SKM-1 (cell line): Measurements from ENCODE around the gene ETDB.
"Not testable (repeated sequence)": the region's sequence is repeated elsewhere in the genome, so short reads cannot be mapped to it uniquely, and the experiment has no call there.

ENCODE experiments used
- DNase-seq: peaks from one replicate; lab custom pipeline; 2025; ENCODE audit not compliant: unreplicated experiment; lab: John Stamatoyannopoulos, UW

Gene ETDB

DNA sequence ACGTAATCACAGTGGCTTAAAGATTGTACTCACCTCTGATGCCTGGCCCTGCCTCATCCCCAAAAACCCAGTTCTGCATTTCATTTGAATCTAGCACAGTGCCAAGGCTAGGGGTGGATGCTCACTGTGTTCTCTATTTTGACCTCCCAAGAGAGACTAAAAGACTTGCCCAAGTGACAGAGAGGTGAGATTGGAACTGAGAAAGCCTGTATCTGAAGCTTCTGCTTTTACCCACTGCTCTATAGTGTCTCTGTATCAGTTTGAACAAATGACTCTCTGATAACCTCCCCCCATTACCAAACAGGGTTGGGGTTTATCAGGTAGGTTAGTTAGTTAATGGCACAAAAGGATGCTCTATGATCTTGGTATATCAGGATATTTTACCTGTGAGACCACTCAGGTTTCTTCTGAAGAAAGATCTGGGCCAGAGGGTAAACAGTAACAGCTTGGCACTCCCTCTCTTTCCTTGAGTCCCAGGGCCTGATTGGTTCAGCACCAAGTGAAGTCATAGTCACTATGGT lies at the start of gene ETDB:
ETDB (minus strand) TSS at position 471 of the 521 bp plus-strand sequence. CDS start 1,265 bp downstream, outside the sequence.
- not testable (repeated sequence) for DNase-seq

DNA sequence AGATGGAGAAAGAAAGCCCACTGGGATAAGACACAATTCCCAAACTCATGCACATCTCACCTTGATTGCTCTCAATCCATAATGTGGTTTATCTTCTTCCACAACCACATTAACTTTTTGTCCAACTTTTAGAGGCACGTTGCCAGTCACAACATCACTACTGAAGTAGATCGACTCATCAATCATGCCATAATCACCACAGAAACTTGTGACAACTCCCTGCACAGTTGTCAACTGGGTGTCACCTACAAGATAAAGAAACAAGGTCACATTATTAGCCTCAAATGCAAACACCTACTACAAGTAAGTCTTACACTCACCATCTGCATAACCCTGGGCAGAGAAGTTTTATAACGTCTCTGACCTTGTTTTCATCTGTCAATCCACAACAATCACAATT lies 49.2 kb upstream of the ETDB start:
- not testable (repeated sequence) for DNase-seq

DNA sequence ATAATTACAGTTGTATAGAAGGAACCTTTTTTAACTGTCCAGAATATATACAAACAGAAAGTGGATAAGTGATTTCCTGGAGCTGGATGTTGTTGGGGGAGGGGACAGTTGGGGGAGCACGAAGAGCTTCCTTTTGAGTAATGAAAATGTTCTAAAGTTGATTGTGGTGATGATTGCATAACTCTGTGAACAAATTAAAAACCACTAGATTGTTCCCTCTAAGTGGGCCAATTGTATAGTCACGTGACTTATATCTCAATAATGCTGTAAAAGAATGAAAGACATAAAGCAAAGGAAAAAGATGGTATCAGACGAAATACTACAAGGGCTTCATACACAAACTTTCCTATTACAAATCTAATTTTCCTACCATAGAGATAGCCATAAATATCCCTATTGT lies 48.2 kb upstream of the ETDB start:
- DNase-seq = no peak

DNA sequence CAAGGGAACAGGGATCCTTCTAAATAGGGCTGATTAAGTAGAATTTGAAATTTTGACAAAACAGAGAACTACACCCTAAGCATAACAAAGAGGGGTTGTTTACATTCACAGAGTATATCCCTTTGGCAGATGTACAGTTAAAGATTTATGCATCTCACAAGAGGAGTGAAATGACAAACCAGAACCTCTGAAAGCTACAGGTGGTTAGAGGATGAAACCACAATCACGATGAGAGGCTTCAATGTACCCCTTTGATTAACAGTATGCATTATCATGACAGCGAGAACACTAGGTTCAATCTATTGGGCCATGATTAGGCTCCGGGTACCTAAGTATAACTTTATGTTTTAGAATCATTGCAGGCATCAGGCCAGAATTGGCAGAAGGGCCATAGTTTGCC lies 34.4 kb upstream of the ETDB start:
- not testable (repeated sequence) for DNase-seq

DNA sequence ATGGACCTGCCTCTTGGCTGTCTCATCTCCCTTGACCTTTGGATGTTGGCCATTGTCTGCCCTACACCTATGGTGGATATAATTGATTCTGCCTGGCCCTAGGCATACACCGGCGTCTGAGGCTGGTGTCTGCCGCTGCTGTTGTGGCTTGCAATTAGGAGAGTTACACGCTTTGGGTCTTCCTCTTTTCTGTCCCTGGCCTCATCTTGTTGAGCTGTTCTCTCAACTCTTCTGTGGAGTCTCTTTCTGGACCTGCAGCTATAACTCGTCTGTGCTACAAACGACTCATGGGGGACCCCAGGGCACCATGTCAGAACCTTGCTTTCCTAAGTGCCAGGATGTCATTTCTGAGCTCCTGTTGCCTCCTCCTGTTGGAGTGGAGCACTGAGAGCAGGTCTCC lies 5.8 kb upstream of the ETDB start:
- DNase-seq = not testable (repeated sequence)

DNA sequence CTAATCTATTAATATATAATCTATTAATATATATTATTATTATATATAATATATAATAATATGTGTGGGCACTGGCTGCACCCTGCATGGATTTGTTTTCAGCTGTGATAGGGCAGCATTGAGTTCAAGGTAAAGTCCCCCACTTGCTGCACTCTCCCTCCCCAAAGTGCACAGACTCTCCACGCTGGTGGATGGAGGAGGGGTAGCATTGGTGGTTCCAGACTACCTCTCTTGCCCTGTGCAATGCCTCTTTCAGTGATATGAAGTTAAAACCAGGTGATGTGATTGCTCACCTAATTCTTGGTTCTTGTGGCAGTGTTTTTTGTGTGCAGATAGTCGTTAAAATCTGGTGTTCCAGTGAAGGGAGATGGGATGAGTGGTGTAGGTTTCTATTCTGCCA lies 4.3 kb downstream of the ETDB start:
- not testable (repeated sequence) for DNase-seq

DNA sequence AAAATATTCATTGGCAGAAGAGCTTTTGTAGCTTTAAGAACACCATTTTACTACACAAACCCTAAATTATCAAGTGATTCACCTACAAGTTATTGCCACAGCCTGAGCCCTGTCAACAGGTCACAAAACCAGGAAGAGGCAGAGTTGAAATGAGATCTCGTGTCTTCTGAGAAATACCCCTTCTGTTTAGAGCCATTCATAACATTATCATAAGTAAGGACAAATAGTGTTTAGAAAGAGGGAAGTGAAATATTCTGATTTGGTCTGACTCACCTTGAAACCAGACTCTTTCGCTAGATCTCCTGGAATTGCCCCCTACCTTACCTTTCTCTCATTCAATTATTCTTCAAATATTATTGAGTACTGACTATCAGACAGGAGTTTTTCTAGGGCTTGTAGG lies 5.9 kb downstream of the ETDB start:
- no peak for DNase-seq

DNA sequence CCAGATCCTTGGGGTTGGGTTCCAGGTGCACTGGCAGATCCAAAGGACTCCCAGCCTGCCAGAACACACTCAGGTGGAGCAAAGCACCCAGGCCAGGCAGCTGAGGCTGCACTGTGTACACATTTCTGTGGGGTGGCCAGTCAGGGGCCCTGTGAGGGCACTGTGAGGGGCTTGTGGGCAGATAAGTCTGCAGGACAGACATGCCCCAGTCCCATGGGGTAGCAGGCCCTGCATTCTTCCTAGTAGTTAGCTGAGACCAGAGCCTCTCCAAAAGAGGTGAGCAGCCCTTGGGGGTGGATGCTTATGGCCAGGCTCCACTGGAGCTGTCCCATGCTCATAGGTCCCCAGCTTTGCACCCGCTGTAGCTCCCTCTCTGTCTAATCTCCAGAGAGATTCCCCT lies 7.6 kb downstream of the ETDB start:
- DNase-seq = no peak

DNA sequence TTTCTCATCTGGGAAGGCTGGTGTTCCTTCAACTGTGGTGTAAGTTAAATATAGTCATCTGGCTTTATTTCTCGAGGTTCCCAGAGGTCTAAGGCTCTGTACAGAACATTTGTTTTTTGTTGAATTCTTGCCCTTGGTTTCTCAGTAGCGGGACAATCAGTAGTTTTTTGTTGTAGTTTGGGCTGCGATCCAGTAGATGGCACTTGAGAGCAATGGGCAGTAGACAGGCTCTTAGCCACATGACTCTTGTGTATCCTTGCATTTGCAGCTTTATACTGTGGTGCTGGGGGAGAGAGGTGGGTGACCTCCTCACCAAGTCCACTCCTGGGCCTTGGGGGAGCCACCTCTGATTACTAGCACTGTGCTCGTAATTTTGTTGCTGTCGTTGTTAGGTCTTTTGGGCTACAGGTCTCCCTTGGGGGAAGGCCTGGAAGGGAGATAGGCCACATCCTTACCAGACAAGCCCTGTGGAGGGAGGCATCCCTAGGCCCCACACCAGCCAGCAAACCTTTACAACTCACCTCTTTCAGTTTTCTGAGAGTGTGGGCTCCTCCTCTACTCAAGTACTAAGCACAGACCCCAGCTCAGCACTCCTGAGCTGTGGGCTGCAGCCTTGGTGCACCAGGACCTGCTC lies 8.1 kb downstream of the ETDB start:
- peak; percentile 0 for DNase-seq

DNA sequence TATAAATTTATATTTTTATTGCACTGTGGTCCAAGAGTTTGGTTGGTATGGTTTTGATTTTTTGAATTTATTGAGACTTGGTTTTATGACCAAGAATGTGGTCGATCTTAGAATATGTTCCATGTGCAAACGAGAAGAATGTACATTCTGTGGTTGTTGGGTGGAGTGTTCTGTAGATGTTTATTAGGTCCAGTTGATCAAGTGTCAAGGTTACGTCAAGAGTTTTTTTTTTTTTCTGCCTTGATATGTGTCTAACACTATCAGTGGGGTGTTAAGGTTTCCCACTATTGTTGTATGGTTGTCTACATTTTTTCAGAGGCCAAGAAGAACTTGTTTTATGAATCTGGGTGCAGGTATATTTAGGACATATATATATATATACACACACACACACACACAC lies 10.8 kb downstream of the ETDB start:
- no peak for DNase-seq

DNA sequence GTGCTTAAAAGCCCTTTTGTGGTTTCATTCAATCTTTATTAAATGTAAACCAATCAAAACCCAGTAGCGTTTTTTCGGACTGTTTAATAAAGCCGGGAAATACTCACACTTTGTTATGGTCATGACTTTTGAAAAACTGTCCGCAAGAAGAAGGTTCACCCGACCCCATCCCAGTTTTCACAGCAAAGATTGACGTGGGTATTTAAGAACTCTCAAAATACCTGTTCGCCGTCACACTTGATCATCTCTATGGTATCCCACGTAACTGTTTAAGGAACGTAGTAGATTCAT lies 20.9 kb downstream of the ETDB start:
- no peak for DNase-seq

DNA sequence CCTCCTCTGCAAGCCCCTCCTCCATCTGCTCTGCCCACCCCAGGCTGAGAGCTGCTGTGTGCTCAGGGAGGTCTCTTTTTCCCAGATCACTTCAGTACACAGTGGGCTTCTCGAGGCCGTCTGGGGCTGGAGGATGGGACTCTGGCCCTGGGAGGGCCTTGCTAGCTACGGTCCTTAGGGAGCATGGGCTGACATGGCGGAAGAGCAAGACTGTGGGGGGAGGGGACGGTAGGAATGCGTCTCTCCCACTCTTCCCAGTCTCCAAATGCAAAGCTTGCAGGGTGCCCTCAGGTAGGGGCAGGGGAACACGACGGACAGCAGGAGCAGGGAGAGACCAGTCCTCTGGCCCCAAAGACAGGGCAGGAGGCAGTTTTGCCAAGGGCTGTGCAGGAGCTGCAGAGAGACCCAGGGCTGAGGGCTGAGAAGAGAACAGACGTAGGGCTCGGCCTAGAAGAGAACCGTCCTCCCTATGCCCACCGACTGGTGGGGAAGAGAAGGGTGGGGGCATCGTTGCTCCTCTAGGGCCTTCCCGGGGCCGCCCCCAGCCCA lies 23.1 kb downstream of the ETDB start:
- DNase-seq = not testable (repeated sequence)

DNA sequence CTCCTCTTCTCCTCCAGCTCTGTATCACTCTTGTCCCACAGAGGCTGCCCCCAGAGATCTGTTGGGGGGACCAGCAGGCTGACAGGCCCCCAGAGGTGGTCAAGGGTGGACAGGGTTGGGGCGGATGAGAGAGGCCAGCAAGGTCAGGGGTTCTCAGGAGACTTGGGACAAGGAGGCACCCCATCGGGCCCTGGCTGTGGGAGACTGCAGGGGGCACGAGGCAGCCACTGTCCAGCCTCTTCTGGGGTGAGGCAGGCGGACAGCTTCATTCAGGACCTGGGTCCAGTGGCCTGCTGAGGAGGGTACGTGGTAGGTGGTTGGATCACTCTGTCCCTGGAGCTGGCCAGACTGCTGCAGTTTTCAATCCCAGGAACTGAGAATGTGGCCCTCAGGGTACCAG lies 24.6 kb downstream of the ETDB start:
- DNase-seq = no peak

DNA sequence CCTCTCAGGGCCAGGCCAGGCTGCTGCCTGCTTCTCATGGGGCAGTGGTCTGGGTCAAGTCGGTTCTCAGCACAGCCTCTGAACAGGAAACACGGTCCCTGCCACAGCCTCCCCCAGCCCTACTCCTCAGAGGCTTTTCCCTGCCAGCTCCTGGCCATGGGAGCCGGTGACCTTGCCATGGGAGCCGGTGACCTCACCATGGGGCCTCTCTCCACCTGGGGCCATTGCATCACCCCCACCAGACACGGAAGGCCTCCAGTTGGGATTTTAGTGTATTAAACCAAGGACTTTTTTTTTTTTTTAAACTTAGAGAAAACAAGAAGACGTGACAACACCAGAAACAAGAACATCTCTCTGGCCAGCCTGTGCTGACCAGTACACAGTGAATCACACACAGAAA lies 25.6 kb downstream of the ETDB start:
- no peak for DNase-seq

DNA sequence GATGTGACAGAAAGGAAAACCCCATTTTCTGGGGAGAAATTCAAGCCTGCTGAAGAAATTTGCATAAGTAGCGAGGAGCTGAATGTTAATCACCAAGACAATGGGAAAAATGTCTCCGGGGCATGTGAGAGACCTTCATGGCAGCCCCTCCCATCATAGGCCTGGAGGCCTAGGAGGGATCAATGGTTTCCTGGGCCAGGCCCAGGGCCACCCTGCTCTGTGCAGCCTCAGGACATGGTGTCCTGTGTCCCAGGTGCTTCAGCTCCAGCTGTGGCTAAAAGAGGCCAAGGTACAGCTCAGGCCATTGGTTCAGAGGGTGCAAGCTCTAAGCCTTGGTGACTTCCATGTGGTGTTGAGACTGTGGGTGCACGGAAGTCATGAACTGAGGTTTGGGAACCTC lies 31.2 kb downstream of the ETDB start:
- DNase-seq = no peak

DNA sequence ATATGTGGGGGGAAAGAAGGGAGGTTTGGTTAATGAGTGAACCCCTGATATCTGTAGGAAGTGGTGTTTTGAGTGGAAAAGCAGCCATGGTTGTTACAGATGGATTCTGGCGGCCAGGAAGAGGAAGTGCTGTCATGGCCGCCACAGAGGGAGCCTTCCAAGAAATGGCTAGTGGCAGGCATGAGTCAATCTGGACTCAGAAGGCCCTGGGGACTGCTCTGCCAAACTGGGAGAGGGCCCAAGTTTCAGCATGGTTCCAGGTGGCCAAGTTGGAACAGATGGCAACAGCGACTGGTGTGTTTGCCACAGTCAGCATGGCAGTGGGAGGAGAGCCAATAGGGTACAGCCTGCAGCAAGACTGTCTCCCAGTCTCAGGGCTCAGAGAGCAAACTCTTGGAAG lies 32.5 kb downstream of the ETDB start:
- no peak for DNase-seq

DNA sequence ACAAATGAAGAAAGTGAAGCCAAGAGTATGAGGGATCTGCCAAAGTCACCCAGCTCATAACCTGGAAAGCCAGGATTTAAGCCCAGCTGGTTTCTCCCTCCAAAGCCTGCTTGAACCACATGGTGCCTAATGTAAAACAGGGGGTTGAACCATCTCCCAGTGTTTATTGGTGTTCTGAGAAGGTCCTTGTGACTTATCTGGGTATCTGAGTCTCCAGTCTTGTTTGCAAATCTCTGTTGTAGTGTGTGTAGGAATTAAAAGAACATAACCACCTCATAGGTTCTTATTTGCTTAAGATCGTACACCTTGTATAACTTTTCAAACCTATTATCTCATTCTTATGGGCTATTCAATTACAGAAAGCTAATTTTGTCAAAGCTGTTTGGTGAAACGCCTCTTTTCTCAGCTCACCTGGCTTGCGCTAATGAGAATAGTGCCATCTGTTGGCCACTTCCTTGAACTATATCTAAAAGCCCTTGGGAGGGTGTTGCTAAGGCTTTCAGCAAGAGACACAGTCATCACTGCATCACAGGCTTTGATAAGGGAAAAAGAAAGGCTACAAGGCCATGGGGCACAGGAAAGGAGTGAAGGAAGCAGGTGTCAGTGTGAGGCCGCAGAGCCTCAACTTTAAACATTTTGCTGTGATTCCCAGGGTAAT lies 34.0 kb downstream of the ETDB start:
- peak; percentile 1 for DNase-seq

DNA sequence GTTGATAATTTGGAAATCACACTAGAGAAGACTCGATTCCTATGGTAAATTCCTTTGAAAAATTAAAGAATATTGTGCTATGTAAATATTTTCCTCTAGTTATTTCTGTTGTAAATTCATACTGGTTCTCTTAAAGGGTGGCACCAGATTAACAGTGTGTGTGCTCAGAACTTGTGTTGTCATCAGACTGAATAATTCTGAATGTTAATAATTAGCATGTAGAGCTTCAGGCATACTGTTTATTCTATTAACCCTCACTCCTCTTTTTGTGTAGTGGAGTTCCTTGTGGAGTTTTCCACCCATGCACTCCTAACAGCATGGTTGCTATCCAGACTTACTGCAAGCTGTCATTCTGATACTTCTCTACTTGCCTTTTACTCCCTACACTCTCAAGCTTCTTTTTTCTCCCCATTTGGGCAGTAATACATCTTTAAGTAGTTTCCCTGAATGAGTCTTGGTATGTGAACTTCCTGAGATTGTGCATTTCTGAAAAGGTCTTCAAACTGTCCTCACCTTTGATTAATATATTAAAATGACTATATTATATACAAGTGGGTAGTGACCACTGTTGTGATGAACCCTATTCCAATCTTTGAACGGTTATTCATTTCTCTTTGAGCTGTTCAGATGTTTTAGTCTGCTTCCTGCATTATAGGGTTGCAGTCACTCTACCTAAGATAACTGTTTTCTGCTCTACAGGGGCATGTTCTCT lies 38.5 kb downstream of the ETDB start:
- DNase-seq = no peak
